ENCODE data around the gene EEF1G. TPM values are rescaled to one million over a fixed set of nuclear protein-coding genes. Genes with fewer than 3 reads are reported as not detected.
A peak's percentile ranks its signal among the peaks of the same experiment; 100 is the strongest.

Gene EEF1G
- total RNA-seq, 6 donors from 2014 or later: 557 to 997 (median 889) TPM

DNA sequence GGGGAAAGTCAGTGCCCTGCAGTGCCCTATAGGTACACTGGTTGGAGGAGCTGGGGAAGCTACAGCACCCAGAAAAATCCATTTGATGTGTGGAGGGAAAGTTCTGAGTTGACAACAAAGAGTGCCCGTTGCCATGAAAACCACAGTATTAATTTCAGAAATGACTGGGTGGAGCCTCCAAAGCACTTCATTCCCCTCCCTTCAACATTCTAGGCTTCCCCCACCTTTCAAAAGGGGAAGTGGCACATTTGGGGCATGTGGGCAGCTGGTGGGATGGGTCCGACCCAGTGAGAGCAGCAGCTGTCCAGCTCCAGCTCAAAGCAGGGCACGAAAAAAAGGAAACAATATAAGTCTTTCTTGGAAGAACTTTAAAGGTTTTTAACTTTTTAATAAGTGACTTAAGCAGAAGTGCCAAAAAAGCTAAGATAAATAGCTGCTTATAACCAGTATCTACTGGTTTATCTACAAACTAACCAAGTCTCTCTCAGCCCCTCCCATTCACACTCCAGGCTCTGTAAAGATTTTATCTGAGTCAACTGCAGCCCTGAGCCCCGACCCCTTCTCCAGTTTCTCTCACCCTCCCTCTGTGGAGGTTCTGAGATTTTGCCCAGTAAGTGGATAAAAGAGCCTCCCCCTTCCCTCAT is 18.1 kb downstream of the EEF1G start:
- Histone ChIP-seq H3K4me3 (peak overlapping the region in 3 of 4 donors; percentile 13 to 39 (median 28)), H3K36me3 (peaks cover 8 to 18% (median 16%) of the 10 kb centered on the region in 4 donors), H3K27ac (peak overlapping the region; percentile 92 to 98 (median 95)), H3K27me3 (no peaks in the 10 kb centered on the region), H3K4me1 (peaks cover 78 to 84% (median 81%) of the 10 kb centered on the region in 4 donors), H3K9me3 (no peaks in the 10 kb centered on the region)
- TF ChIP-seq CTCF (IDR thresholded peaks at IDR 0.05): no peak
- no peak for TF ChIP-seq POLR2AphosphoS5 (IDR thresholded peaks at IDR 0.05)
- TF ChIP-seq POLR2A (IDR thresholded peaks at IDR 0.05): peak in 1 of 4 donors; percentile 22
- DNase-seq: no peak
- ATAC-seq (ENCODE audit: low FRiP score in 2 of 2): peak in 1 of 2 donors; percentile 55
- 16 to 22% methylated on average over 4 of the region's 4 CpGs for WGBS, 2 donors

GRCh38 chr11:62554387-62555167 is 19.1 kb downstream of the EEF1G start:
- H3K4me3 ChIP-seq: no peak overlapping the region
- no peak for DNase-seq
- WGBS, 2 donors: 54 to 61% methylated on average over 7 of the region's 7 CpGs

GRCh38 chr11:62553839-62554361 is 19.8 kb downstream of the EEF1G start:
- H3K27ac ChIP-seq: peak overlapping the region; percentile 92 to 98 (median 95)
- peak overlapping the region in 2 of 4 donors; percentile 26 to 29 for H3K4me3 ChIP-seq
- ATAC-seq (ENCODE audit: low FRiP score in 2 of 2): no peak
- H3K4me1 ChIP-seq: peaks cover 81 to 91% (median 87%) of the 10 kb centered on the region in 4 donors
- WGBS, 2 donors: 68 to 72% methylated on average over 5 to 8 of the region's 8 CpGs
- H3K36me3 ChIP-seq: peaks cover 0 to 6% (median 4%) of the 10 kb centered on the region in 4 donors
- no peak for DNase-seq
- H3K9me3 ChIP-seq: no peaks in the 10 kb centered on the region
- TF ChIP-seq EP300 (IDR thresholded peaks at IDR 0.05) (no peak), POLR2A (IDR thresholded peaks at IDR 0.05) (peak in 1 of 4 donors; percentile 10), POLR2AphosphoS5 (IDR thresholded peaks at IDR 0.05) (no peak), CTCF (IDR thresholded peaks at IDR 0.05) (no peak)
- no peaks in the 10 kb centered on the region for H3K27me3 ChIP-seq

More at GRCh38 chr11:62554387-62555167, 19.1 kb downstream of the EEF1G start:
- Histone ChIP-seq H3K27ac (peak overlapping the region; percentile 92 to 98 (median 95)), H3K27me3 (no peaks in the 10 kb centered on the region), H3K9me3 (no peaks in the 10 kb centered on the region), H3K36me3 (peaks cover 5 to 13% (median 11%) of the 10 kb centered on the region in 4 donors), H3K4me1 (peaks cover 74 to 85% (median 81%) of the 10 kb centered on the region in 4 donors)
- ATAC-seq (ENCODE audit: low FRiP score in 2 of 2): no peak
- TF ChIP-seq POLR2AphosphoS5 (IDR thresholded peaks at IDR 0.05): no peak
- TF ChIP-seq POLR2A (IDR thresholded peaks at IDR 0.05): no peak
- no peak for TF ChIP-seq EP300 (IDR thresholded peaks at IDR 0.05)
- TF ChIP-seq CTCF (IDR thresholded peaks at IDR 0.05): no peak

DNA sequence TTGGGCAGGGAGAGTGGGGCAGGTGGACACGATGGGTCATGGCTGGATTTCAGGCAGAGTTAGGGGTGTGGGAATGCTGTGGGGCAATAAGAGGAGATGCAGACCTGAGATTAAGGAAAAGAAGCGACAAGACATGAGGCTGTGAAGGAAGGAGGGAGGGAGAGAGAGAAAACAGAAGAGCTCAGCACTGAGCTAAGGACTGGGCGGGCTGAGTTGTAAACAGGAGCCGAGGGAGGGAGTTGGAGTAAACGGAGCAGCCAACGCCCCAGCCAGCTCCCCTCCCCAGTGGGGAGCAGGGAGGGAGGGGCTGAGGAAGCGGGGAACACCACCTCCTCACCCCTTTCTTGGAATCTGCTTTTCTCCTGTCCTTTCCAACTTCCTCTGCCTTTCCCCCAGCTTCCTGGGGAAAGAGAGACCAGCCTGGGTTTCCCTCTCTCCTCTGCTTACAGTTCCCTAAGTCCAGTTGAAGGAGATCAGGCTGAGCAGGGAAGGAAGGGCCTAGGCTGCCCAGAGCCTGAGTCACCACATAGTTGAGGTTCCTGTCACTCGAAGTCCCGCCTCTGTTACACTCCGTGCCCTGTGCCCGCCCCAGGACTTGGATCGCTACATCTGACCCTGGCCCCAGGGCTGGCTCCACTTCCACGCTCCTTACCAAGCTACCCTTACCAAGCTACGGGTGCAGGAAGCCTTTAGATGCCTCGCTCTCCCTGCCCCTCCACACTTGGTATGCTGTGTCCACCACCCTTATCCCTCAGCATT is 20.4 kb downstream of the EEF1G start:
- Histone ChIP-seq H3K9me3 (no peaks in the 10 kb centered on the region), H3K4me1 (peaks cover 87 to 98% (median 94%) of the 10 kb centered on the region in 4 donors), H3K27ac (peak overlapping the region; percentile 92 to 98 (median 95)), H3K27me3 (no peaks in the 10 kb centered on the region), H3K4me3 (peak overlapping the region in 2 of 4 donors; percentile 26 to 29), H3K36me3 (peaks cover 0 to under 1% (median 0%) of the 10 kb centered on the region in 4 donors)
- ATAC-seq (ENCODE audit: low FRiP score in 2 of 2) (peak; percentile 85 to 93), DNase-seq (peak in 1 of 2 donors; percentile 97)
- 7 to 8% methylated on average over 10 to 15 of the region's 15 CpGs for WGBS, 2 donors
- peak; percentile 83 to 84 for TF ChIP-seq POLR2AphosphoS5 (IDR thresholded peaks at IDR 0.05)
- TF ChIP-seq CTCF (IDR thresholded peaks at IDR 0.05): no peak
- peak in 2 of 4 donors; percentile 17 to 26 for TF ChIP-seq EP300 (IDR thresholded peaks at IDR 0.05)
- peak; percentile 36 to 83 (median 52) for TF ChIP-seq POLR2A (IDR thresholded peaks at IDR 0.05)
